Mammary epithelial cell (primary cell): Measurements from ENCODE around the gene DNAJB6.

Experiments used
- CTCF ChIP-seq, 2 donors: IDR thresholded peaks in 1 of 2; conservative IDR thresholded peaks in 1 of 2; 2 replicates each; pipeline ENCODE4 v1.5.1; 2011 to 2012; ENCODE audit warnings: inconsistent platforms in 2 of 2, low read length in 2 of 2, mild to moderate bottlenecking in 2 of 2, control low read depth in 1 of 2, low read depth in 1 of 2; ENCODE audit not compliant: insufficient read depth in 1 of 2; ENCODE audit errors: extremely low read depth in 1 of 2
- EZH2 ChIP-seq: IDR thresholded peaks from 2 replicates; pipeline ENCODE4 v1.6.1; 2012; ENCODE audit warnings: low read length, inconsistent platforms, borderline replicate concordance

GRCh38 chr7:157429680-157430224 lies 92.9 kb downstream of the DNAJB6 start:
- TF ChIP-seq CTCF (conservative IDR thresholded peaks at IDR 0.05 in 1 of 2, IDR thresholded peaks at IDR 0.05 in 1 of 2; ENCODE audit: extremely low read depth in 1 of 2, insufficient read depth in 1 of 2, low read depth in 1 of 2, low read length in 2 of 2), result no peak
- TF ChIP-seq EZH2, result no peak
